Measurements from ENCODE around the gene UBL3. TPM values are rescaled to one million over a fixed set of nuclear protein-coding genes. Genes with fewer than 3 reads are reported as not detected.
A peak's percentile ranks its signal among the peaks of the same experiment; 100 is the strongest.

UBL3 gene
- total RNA-seq, 3 donors from 2014 or later, result 40.4 to 58.1 (median 43.6) TPM

- ATAC-seq (peak; percentile 85), DNase-seq (no peak)
- peak; percentile 6 for TF ChIP-seq CTCF (IDR thresholded peaks at IDR 0.05)
- Histone ChIP-seq H3K4me3 (no peak overlapping the region), H3K4me1 (ENCODE audit: low read depth) (peaks cover 10% of the 10 kb centered on the region), H3K9me3 (no peaks in the 10 kb centered on the region), H3K36me3 (ENCODE audit: low read depth) (no peaks in the 10 kb centered on the region)
- intact Hi-C loops (cut with DNase I, micrococcal nuclease), result no loop called here
Observed at GRCh38 chr13:29746148-29746677, 104.2 kb downstream of the UBL3 start.

- Histone ChIP-seq H3K4me1 (ENCODE audit: low read depth) (peaks cover 10% of the 10 kb centered on the region), H3K4me3 (no peak overlapping the region), H3K36me3 (ENCODE audit: low read depth) (no peaks in the 10 kb centered on the region), H3K9me3 (no peaks in the 10 kb centered on the region)
- intact Hi-C loops (cut with DNase I, micrococcal nuclease), result no loop called here
- DNase-seq (no peak), ATAC-seq (no peak)
- TF ChIP-seq CTCF (IDR thresholded peaks at IDR 0.05), result no peak
Observed at GRCh38 chr13:29745704-29746103, 104.7 kb downstream of the UBL3 start.

GRCh38 chr13:29743201-29743786 lies 107.1 kb downstream of the UBL3 start:
- intact Hi-C loops (cut with DNase I, micrococcal nuclease), result no loop called here
- H3K36me3 ChIP-seq (ENCODE audit: low read depth), result no peaks in the 10 kb centered on the region
- ATAC-seq (peak; percentile 17), DNase-seq (peak in 1 of 3 donors; percentile 14)
- TF ChIP-seq CTCF (IDR thresholded peaks at IDR 0.05), result no peak
- no peak overlapping the region for H3K4me3 ChIP-seq
- H3K4me1 ChIP-seq (ENCODE audit: low read depth), result peaks cover 10% of the 10 kb centered on the region
- H3K9me3 ChIP-seq, result no peaks in the 10 kb centered on the region

GRCh38 chr13:29740961-29741360 lies 109.5 kb downstream of the UBL3 start:
- Histone ChIP-seq H3K4me3 (no peak overlapping the region), H3K9me3 (no peaks in the 10 kb centered on the region), H3K36me3 (ENCODE audit: low read depth) (no peaks in the 10 kb centered on the region), H3K4me1 (ENCODE audit: low read depth) (peaks cover 4% of the 10 kb centered on the region)
- ATAC-seq (no peak), DNase-seq (no peak)
- TF ChIP-seq CTCF (IDR thresholded peaks at IDR 0.05), result no peak
- intact Hi-C loops (cut with DNase I, micrococcal nuclease), result no loop called here

GRCh38 chr13:29737061-29737460 lies 113.4 kb downstream of the UBL3 start:
- Histone ChIP-seq H3K4me3 (no peak overlapping the region), H3K9me3 (no peaks in the 10 kb centered on the region), H3K4me1 (ENCODE audit: low read depth) (no peaks in the 10 kb centered on the region), H3K36me3 (ENCODE audit: low read depth) (no peaks in the 10 kb centered on the region)
- ATAC-seq (no peak), DNase-seq (no peak)
- intact Hi-C loops (cut with DNase I, micrococcal nuclease), result no loop called here
- no peak for TF ChIP-seq CTCF (IDR thresholded peaks at IDR 0.05)

Data from mucosa of descending colon (tissue), 3 donors.